Nephron (organoid): ENCODE data around the gene MEGF6.

Source experiments
- H3K27ac Mint-ChIP-seq, 3 experiments: 2 replicates each; pipeline ENCODE4 v1.8.0; 2020; ENCODE audit warnings: mixed read lengths in 3 of 3, mild to moderate bottlenecking in 2 of 3, moderate library complexity in 1 of 3
- H3K27me3 Mint-ChIP-seq: 2 replicates; pipeline ENCODE4 v1.8.0; 2021; ENCODE audit warnings: low read depth, mild to moderate bottlenecking, moderate library complexity, mixed read lengths
- H3K36me3 Mint-ChIP-seq: 2 replicates; pipeline ENCODE4 v1.8.0; 2020; ENCODE audit warnings: low read depth, mixed read lengths
- H3K4me1 Mint-ChIP-seq: 2 replicates; pipeline ENCODE4 v1.8.0; 2020; ENCODE audit warnings: mixed read lengths
- H3K4me3 Mint-ChIP-seq, 3 experiments: 2 replicates each; pipeline ENCODE4 v1.8.0; 2020; ENCODE audit warnings: mild to moderate bottlenecking in 3 of 3, mixed read lengths in 3 of 3, moderate library complexity in 2 of 3
- H3K9me3 Mint-ChIP-seq: 2 replicates; pipeline ENCODE4 v1.8.0; 2020; ENCODE audit warnings: mixed read lengths
- CTCF ChIP-seq, 3 experiments: fragments of 200-600 bp; sonication (generic); IDR thresholded peaks; one replicate each; pipeline ENCODE4 v1.5.0; 2021; ENCODE audit warnings: antibody characterized with exemption in 3 of 3; ENCODE audit not compliant: unreplicated experiment in 3 of 3

MEGF6 gene

GRCh38 chr1:3495776-3496745, 115.2 kb downstream of the MEGF6 start:
- Mint-ChIP-seq H3K27me3 (no peaks in the 10 kb centered on the region), H3K36me3 (no peaks in the 10 kb centered on the region), H3K4me1 (no peaks in the 10 kb centered on the region), H3K27ac (no peak overlapping the region), H3K9me3 (no peaks in the 10 kb centered on the region), H3K4me3 (no peak overlapping the region)
- TF ChIP-seq CTCF (IDR thresholded peaks at IDR 0.05; ENCODE audit: unreplicated experiment in 3 of 3): no peak

- TF ChIP-seq CTCF (IDR thresholded peaks at IDR 0.05; ENCODE audit: unreplicated experiment in 3 of 3): no peak
These were observed 116.7 kb downstream of the MEGF6 start for GRCh38 chr1:3494321-3495308.

GRCh38 chr1:3492545-3493246, 118.6 kb downstream of the MEGF6 start:
- Mint-ChIP-seq H3K9me3 (peaks cover 12% of the 10 kb centered on the region), H3K27ac (no peak overlapping the region), H3K27me3 (no peaks in the 10 kb centered on the region), H3K4me1 (no peaks in the 10 kb centered on the region), H3K4me3 (no peak overlapping the region), H3K36me3 (peaks cover 15% of the 10 kb centered on the region)
- no peak for TF ChIP-seq CTCF (IDR thresholded peaks at IDR 0.05; ENCODE audit: unreplicated experiment in 3 of 3)

More at GRCh38 chr1:3494321-3495308, 116.7 kb downstream of the MEGF6 start:
- H3K4me3 Mint-ChIP-seq: no peak overlapping the region
- H3K9me3 Mint-ChIP-seq: no peaks in the 10 kb centered on the region
- H3K4me1 Mint-ChIP-seq: no peaks in the 10 kb centered on the region
- H3K27ac Mint-ChIP-seq: no peak overlapping the region
- no peaks in the 10 kb centered on the region for H3K27me3 Mint-ChIP-seq
- H3K36me3 Mint-ChIP-seq: no peaks in the 10 kb centered on the region

GRCh38 chr1:3491291-3492246, 119.7 kb downstream of the MEGF6 start:
- Mint-ChIP-seq H3K4me3 (peak overlapping the region; percentile 24 to 52 (median 43)), H3K9me3 (peaks cover 14% of the 10 kb centered on the region), H3K27ac (no peak overlapping the region), H3K4me1 (no peaks in the 10 kb centered on the region), H3K27me3 (no peaks in the 10 kb centered on the region), H3K36me3 (peaks cover 15% of the 10 kb centered on the region)
- peak; percentile 99 to 100 (median 100) for TF ChIP-seq CTCF (IDR thresholded peaks at IDR 0.05; ENCODE audit: unreplicated experiment in 3 of 3)
